ENCODE measurements around the gene MIGA2. TPM values are rescaled to one million over a fixed set of nuclear protein-coding genes. Genes with fewer than 3 reads are reported as not detected.

MIGA2 gene
- polyA plus RNA-seq, 2 of the 4 experiments (the other 2 are of a cell fraction): 6.4 to 16.1 TPM

DNA sequence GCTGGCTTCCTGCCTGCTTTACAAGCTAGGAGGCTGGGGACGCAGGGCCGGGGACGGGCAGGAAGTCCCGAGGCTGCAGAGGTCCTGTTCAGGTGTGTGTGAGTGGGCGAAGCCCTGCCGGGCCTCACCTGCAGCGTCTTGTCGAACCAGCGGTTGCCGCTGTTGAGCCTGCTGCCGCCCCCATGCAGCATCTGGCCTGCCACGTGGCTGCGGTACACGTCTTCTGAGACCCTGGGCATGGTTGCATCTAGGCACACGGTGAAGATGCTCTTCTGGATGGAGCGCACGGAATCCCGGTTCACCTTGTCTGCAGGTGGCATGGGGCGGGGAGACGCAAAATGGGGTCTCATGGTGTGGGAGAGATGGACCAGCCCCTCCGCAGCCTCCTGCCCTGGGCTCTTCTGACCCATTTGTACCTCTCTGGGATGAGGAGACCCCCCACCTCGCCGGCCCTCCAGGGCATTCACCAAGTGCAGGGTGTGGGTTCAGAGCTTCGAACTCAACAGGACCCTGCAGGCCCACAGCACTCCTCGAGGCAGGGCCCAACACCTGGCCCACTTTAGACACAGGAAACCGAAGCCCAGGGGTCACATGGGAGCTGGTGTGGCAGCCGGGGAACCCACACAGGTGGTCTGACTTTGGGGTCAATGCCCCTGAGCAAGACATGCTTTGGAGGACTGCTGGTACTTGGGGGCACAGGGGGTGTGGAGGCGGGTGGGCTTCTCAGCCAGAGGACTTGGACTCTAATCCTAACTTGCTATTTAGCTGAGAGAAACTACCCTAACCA, 64.2 kb downstream of the MIGA2 start:
- Histone ChIP-seq H3K4me2 (no peak overlapping the region), H3K27ac (no peak overlapping the region), H3K4me1 (no peaks in the 10 kb centered on the region), H3K4me3 (no peak overlapping the region), H3K9me3 (no peaks in the 10 kb centered on the region)
- ATAC-seq: no peak
- DNase-seq (ENCODE audit: low read depth in 1 of 2, low spot score in 1 of 2): no peak
- 85% methylated on average over 17 of the region's 28 CpGs for WGBS (ENCODE audit: missing lambda C conversion rate)
- POLR2A ChIA-PET: interaction anchor here (0.7 kb wide), 1 partner anchor 20 kb away, joined by 5 read pairs; the partner anchor contains the start of gene DOLPP1
- CTCF ChIA-PET: interaction anchor here (0.6 to 3.5 kb wide), 6 partner anchors 9 to 39 kb away, joined by 3 to 13 read pairs (median 3); no protein-coding TSS in a partner anchor
- TF ChIP-seq, protein P1, sequence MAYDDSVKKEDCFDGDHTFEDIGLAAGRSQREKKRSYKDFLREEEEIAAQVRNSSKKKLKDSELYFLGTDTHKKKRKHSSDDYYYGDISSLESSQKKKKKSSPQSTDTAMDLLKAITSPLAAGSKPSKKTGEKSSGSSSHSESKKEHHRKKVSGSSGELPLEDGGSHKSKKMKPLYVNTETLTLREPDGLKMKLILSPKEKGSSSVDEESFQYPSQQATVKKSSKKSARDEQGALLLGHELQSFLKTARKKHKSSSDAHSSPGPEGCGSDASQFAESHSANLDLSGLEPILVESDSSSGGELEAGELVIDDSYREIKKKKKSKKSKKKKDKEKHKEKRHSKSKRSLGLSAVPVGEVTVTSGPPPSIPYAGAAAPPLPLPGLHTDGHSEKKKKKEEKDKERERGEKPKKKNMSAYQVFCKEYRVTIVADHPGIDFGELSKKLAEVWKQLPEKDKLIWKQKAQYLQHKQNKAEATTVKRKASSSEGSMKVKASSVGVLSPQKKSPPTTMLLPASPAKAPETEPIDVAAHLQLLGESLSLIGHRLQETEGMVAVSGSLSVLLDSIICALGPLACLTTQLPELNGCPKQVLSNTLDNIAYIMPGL (CRISPR knock-in tag; IDR thresholded peaks at IDR 0.05; ENCODE audit: borderline replicate concordance): no peak
- TF ChIP-seq GATA3 (IDR thresholded peaks at IDR 0.05; ENCODE audit: borderline replicate concordance) (no peak), HOXA7 (CRISPR knock-in tag; IDR thresholded peaks at IDR 0.05) (no peak), RARB (CRISPR knock-in tag; IDR thresholded peaks at IDR 0.05) (no peak), FOSB (CRISPR knock-in tag; IDR thresholded peaks at IDR 0.05) (no peak), POLR2AphosphoS2 (conservative IDR thresholded peaks at IDR 0.05; ENCODE audit: low read length) (no peak), RNF2 (IDR thresholded peaks at IDR 0.05; ENCODE audit: borderline replicate concordance, low read depth) (no peak), ESRRA (IDR thresholded peaks at IDR 0.05; ENCODE audit: borderline replicate concordance, low read length) (no peak), MAZ (IDR thresholded peaks at IDR 0.05; ENCODE audit: borderline replicate concordance, low read depth, low read length) (no peak), ZSCAN20 (CRISPR knock-in tag; IDR thresholded peaks at IDR 0.05) (no peak), MYC (IDR thresholded peaks at IDR 0.05; ENCODE audit: borderline replicate concordance, low read length) (no peak), EHF (CRISPR knock-in tag; IDR thresholded peaks at IDR 0.05) (no peak), HEYL (CRISPR knock-in tag; IDR thresholded peaks at IDR 0.05) (no peak), MAFK (IDR thresholded peaks at IDR 0.05; ENCODE audit: partially characterized antibody) (no peak), POLR2A (IDR thresholded peaks at IDR 0.05; ENCODE audit: low read length) (no peak), CBX8 (IDR thresholded peaks at IDR 0.05) (no peak)
- TF ChIP-seq, protein P2, sequence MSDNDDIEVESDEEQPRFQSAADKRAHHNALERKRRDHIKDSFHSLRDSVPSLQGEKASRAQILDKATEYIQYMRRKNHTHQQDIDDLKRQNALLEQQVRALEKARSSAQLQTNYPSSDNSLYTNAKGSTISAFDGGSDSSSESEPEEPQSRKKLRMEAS (IDR thresholded peaks at IDR 0.05): no peak
- TF ChIP-seq, protein P3, sequence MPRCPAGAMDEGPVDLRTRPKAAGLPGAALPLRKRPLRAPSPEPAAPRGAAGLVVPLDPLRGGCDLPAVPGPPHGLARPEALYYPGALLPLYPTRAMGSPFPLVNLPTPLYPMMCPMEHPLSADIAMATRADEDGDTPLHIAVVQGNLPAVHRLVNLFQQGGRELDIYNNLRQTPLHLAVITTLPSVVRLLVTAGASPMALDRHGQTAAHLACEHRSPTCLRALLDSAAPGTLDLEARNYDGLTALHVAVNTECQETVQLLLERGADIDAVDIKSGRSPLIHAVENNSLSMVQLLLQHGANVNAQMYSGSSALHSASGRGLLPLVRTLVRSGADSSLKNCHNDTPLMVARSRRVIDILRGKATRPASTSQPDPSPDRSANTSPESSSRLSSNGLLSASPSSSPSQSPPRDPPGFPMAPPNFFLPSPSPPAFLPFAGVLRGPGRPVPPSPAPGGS (IDR thresholded peaks at IDR 0.05): no peak
- no peak for FAIRE-seq

DNA sequence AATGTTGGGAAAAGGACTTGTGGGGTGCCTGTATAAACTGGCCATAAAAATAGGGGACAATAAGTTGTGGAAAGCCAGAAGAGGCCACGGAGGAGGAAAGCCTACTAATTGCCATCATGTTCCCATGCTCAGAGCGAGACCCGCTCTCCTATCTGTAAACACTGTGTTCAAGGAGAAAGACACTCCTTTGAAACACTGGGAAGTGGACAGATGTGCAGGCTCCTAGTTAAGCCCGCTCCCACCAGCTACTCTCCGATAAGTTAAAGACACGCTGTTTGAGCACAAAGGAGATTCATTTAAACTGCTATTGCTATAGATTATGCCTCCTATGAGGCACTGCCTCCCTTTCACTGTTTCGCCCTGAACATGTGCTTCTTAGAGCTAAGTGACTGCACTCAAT, 64.9 kb downstream of the MIGA2 start:
- ATAC-seq (no peak), FAIRE-seq (no peak)
- POLR2A ChIA-PET: interaction anchor here (0.7 kb wide), 1 partner anchor 20 kb away, joined by 5 read pairs; the partner anchor contains the start of gene DOLPP1

More for the DNA sequence above, 64.9 kb downstream of the MIGA2 start:
- WGBS (ENCODE audit: missing lambda C conversion rate): 94% methylated on average over 7 of the region's 7 CpGs
- no peaks in the 10 kb centered on the region for H3K9me3 ChIP-seq
- CTCF ChIA-PET: interaction anchor here (0.6 to 3.5 kb wide), 6 partner anchors 7 to 38 kb away, joined by 3 to 13 read pairs (median 3); no protein-coding TSS in a partner anchor
- no peak overlapping the region for H3K27ac ChIP-seq
- H3K4me3 ChIP-seq: no peak overlapping the region
- no peaks in the 10 kb centered on the region for H3K4me1 ChIP-seq
- no peak for DNase-seq (ENCODE audit: low read depth in 1 of 2, low spot score in 1 of 2)
- no peak overlapping the region for H3K4me2 ChIP-seq
- TF ChIP-seq CBX8 (IDR thresholded peaks at IDR 0.05) (no peak), NFE2L2 (conservative IDR thresholded peaks at IDR 0.05; ENCODE audit: low read length) (no peak), JUN (IDR thresholded peaks at IDR 0.05) (no peak), NR3C1 (IDR thresholded peaks at IDR 0.05) (no peak), ZNF302 (CRISPR knock-in tag; IDR thresholded peaks at IDR 0.05) (no peak), HOXA7 (CRISPR knock-in tag; IDR thresholded peaks at IDR 0.05) (no peak), RNF2 (IDR thresholded peaks at IDR 0.05; ENCODE audit: borderline replicate concordance, low read depth) (no peak), EHF (CRISPR knock-in tag; IDR thresholded peaks at IDR 0.05) (no peak), POLR2A (IDR thresholded peaks at IDR 0.05; ENCODE audit: low read length) (no peak), JUNB (IDR thresholded peaks at IDR 0.05) (no peak), ZFP36 (IDR thresholded peaks at IDR 0.05; ENCODE audit: borderline replicate concordance, partially characterized antibody) (no peak)
- TF ChIP-seq, protein P4, sequence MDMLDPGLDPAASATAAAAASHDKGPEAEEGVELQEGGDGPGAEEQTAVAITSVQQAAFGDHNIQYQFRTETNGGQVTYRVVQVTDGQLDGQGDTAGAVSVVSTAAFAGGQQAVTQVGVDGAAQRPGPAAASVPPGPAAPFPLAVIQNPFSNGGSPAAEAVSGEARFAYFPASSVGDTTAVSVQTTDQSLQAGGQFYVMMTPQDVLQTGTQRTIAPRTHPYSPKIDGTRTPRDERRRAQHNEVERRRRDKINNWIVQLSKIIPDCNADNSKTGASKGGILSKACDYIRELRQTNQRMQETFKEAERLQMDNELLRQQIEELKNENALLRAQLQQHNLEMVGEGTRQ (IDR thresholded peaks at IDR 0.05): no peak
- TF ChIP-seq, protein P5, sequence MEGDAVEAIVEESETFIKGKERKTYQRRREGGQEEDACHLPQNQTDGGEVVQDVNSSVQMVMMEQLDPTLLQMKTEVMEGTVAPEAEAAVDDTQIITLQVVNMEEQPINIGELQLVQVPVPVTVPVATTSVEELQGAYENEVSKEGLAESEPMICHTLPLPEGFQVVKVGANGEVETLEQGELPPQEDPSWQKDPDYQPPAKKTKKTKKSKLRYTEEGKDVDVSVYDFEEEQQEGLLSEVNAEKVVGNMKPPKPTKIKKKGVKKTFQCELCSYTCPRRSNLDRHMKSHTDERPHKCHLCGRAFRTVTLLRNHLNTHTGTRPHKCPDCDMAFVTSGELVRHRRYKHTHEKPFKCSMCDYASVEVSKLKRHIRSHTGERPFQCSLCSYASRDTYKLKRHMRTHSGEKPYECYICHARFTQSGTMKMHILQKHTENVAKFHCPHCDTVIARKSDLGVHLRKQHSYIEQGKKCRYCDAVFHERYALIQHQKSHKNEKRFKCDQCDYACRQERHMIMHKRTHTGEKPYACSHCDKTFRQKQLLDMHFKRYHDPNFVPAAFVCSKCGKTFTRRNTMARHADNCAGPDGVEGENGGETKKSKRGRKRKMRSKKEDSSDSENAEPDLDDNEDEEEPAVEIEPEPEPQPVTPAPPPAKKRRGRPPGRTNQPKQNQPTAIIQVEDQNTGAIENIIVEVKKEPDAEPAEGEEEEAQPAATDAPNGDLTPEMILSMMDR (IDR thresholded peaks at IDR 0.05): no peak
- TF ChIP-seq, protein P6, sequence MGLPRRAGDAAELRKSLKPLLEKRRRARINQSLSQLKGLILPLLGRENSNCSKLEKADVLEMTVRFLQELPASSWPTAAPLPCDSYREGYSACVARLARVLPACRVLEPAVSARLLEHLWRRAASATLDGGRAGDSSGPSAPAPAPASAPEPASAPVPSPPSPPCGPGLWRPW (IDR thresholded peaks at IDR 0.05): no peak

All from A549 (cell line).